ENCODE measurements around the gene ERAL1.
A peak's percentile ranks its signal among the peaks of the same experiment; 100 is the strongest.
"Not testable (repeated sequence)": the region's sequence is repeated elsewhere in the genome, so short reads cannot be mapped to it uniquely, and the experiment has no call there.

Gene ERAL1

DNA sequence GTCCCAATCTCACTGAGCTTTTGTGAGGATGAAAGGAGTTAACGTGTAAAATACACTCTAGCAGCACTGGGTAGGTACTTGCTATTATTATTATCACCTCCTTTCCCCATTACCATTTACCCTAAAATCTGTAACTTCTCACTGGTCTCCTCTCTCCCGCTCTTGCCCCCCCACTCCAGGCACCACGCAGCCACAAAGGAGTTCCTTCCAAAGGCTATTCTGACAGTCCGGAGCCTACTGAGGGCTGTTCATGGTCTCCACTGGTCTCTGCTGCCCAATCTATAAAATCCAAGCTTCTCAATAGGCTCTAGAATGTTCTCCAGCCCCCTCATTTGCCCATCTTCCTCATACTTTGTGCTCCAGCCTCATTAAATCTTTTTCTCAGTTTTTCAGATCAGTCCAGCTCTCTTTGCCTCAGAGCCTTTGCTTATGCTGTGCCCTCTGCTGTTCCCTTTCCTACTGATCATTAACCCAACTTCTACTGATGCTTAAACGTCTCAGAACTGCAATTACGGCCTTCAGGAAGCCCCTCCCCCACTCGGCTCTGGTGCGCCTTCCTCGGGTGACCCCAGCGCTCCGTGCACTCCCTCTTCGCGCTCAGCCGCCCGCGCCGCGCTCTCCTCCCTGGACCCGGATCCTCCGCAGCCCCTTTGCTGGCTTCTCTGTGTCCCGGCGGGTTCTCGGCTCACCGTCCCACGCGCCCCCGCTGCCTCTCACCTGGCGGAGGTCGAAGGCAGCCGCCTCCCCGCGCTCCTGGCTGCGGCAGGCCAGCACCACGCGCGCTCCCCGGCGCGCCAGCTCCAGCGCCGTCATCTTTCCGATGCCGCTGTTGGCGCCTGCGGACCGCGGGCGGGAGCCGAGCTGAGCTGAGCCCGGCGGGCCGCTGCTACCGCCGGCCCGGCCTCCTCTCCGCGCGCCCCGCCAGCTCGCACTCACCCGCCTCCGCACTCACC is 47.3 kb downstream of the ERAL1 start:
- peak overlapping the region; percentile 55 for H3K4me3 ChIP-seq (ENCODE audit: low read length)
- peaks cover 11% of the 10 kb centered on the region for H3K4me1 ChIP-seq (ENCODE audit: insufficient read depth, low read length)
- H3K27me3 ChIP-seq (ENCODE audit: insufficient read depth, low read length) = no peaks in the 10 kb centered on the region
- H3K9me3 ChIP-seq (ENCODE audit: low read length) = no peaks in the 10 kb centered on the region
- H3K36me3 ChIP-seq (ENCODE audit: insufficient read depth, low read length) = peaks cover 22% of the 10 kb centered on the region
- peak overlapping the region; percentile 85 for H2AFZ ChIP-seq (ENCODE audit: low read depth, low read length)

GRCh38 chr17:28902819-28903545 is 48.2 kb downstream of the ERAL1 start, which contains the start of gene DHRS13:
TSS of gene DHRS13 (minus strand) at chr17:28903079. CDS start at chr17:28902944, 135 bp downstream.
- Histone ChIP-seq H3K9me3 (ENCODE audit: low read length) (no peaks in the 10 kb centered on the region), H3K4me3 (ENCODE audit: low read length) (peak within 1 kb of the TSS; percentile 55), H3K4me1 (ENCODE audit: insufficient read depth, low read length) (peaks cover 8% of the 10 kb centered on the region), H3K36me3 (ENCODE audit: insufficient read depth, low read length) (peaks cover 30% of the 10 kb centered on the region), H2AFZ (ENCODE audit: low read depth, low read length) (peak within 1 kb of the TSS; percentile 85), H3K27me3 (ENCODE audit: insufficient read depth, low read length) (no peaks in the 10 kb centered on the region)

GRCh38 chr17:28903546-28903841 is 48.7 kb downstream of the ERAL1 start:
- H3K9me3 ChIP-seq (ENCODE audit: low read length); H2AFZ ChIP-seq (ENCODE audit: low read depth, low read length); H3K4me1 ChIP-seq (ENCODE audit: insufficient read depth, low read length); H3K4me3 ChIP-seq (ENCODE audit: low read length); H3K27me3 ChIP-seq (ENCODE audit: insufficient read depth, low read length): not testable (repeated sequence)
- H3K36me3 ChIP-seq (ENCODE audit: insufficient read depth, low read length) = peaks cover 35% of the 10 kb centered on the region

DNA sequence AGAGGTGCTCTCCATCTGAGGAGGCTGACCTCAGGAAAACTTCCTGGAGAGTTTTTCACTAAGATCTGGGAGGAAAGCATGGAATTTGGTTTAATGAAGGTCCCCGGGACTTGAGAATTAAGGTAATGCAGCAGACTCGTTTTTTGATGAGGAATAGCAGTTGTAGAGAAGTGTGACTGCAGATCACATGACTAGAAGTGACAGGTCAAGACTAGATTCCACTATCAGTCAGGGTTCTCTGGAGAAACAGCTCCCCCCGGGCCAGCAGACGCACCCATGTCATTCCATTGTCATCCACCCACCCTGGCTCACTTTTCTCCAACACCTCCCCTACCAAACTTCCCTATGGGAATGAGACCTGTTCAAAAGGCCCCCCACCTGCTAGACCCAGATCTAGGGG is 50.0 kb downstream of the ERAL1 start:
- no peak overlapping the region for H3K4me3 ChIP-seq (ENCODE audit: low read length)
- peaks cover 8% of the 10 kb centered on the region for H3K4me1 ChIP-seq (ENCODE audit: insufficient read depth, low read length)
- no peaks in the 10 kb centered on the region for H3K9me3 ChIP-seq (ENCODE audit: low read length)
- peaks cover 47% of the 10 kb centered on the region for H3K36me3 ChIP-seq (ENCODE audit: insufficient read depth, low read length)
- no peaks in the 10 kb centered on the region for H3K27me3 ChIP-seq (ENCODE audit: insufficient read depth, low read length)
- H2AFZ ChIP-seq (ENCODE audit: low read depth, low read length) = no peak overlapping the region

- Histone ChIP-seq H3K4me3 (ENCODE audit: low read length) (no peak overlapping the region), H3K36me3 (ENCODE audit: insufficient read depth, low read length) (peaks cover 55% of the 10 kb centered on the region)
Measured at GRCh38 chr17:28906276-28906675, 51.5 kb downstream of the ERAL1 start.

DNA sequence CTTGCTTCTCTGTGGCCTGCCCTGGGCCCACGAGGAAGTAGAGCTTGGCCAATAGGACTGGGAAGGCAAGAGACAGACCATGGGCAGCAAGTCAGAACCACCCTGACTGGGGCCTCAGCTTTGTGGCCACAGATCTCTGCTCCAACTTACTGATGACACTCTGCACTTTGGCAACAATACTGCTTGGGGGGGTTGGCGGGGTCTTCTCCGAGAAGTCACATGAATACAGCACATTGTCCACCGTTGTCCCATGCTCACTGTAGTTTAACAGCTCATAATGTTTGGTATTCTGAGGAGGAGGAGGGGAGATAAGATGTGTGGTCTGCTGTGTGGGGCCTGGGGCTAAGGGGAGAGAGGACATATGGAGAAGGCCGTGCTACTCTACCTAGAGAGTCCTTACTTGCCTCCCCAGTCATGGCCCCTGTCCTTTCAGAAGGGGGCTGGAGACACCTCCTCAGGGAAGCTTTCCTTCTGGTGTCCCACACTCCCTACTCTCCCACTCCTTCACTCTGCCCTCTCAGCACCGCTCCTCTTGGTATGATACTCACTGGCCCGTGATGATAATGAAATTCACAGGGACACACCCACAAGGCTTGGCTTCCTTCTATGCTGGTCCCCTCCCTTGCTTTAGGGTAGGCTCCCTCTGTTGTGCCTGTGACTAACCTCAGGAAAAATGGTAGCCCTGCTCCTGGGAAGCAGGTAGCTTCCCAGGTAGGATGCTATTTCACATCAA is 52.1 kb downstream of the ERAL1 start:
- Histone ChIP-seq H3K9me3 (ENCODE audit: low read length) (no peaks in the 10 kb centered on the region), H3K36me3 (ENCODE audit: insufficient read depth, low read length) (peaks cover 61% of the 10 kb centered on the region), H3K27me3 (ENCODE audit: insufficient read depth, low read length) (no peaks in the 10 kb centered on the region), H3K4me3 (ENCODE audit: low read length) (no peak overlapping the region), H2AFZ (ENCODE audit: low read depth, low read length) (no peak overlapping the region), H3K4me1 (ENCODE audit: insufficient read depth, low read length) (peaks cover under 1% of the 10 kb centered on the region)

More at GRCh38 chr17:28906276-28906675, 51.5 kb downstream of the ERAL1 start:
- Histone ChIP-seq H3K27me3 (ENCODE audit: insufficient read depth, low read length) (no peaks in the 10 kb centered on the region), H3K9me3 (ENCODE audit: low read length) (no peaks in the 10 kb centered on the region), H2AFZ (ENCODE audit: low read depth, low read length) (no peak overlapping the region), H3K4me1 (ENCODE audit: insufficient read depth, low read length) (peaks cover 6% of the 10 kb centered on the region)

DNA sequence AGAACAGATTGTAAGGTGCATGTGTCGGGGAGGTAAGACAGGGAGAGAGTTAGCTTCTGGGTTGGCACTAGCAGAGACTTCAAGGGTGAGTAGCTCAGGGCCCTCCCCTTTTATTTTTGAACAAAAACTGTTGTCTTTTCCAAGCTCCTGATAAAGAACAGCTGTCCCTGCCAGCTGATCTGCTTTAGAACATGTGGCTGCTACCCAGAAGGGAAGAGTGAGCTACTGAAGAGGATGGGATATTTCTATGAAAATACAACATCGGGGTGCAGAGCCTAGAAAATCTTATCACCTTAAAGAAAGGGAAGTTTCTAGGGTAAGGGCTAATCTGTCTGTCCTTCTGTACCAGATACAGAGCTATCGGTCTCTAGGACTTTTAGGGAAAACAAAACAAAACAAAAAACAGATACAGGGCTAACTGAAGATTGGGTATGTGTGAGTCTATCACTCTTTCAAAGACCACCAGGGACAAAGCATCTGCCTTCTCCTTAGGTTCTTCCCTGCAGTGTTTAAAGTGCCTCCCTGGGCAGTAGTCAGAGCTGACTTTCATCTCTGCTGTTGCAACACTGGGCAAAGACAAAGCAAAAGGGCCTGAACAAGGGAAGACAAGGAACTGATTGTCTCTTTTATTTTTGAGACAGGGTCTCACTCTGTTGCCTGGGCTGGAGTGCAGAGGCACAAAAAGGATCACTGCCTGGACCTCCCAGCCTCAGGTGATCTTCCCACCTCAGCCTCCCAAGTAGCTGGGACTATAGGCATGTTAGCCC is 53.1 kb downstream of the ERAL1 start:
- Histone ChIP-seq H2AFZ (ENCODE audit: low read depth, low read length) (no peak overlapping the region), H3K4me1 (ENCODE audit: insufficient read depth, low read length) (no peaks in the 10 kb centered on the region), H3K36me3 (ENCODE audit: insufficient read depth, low read length) (peaks cover 71% of the 10 kb centered on the region), H3K9me3 (ENCODE audit: low read length) (no peaks in the 10 kb centered on the region), H3K4me3 (ENCODE audit: low read length) (no peak overlapping the region), H3K27me3 (ENCODE audit: insufficient read depth, low read length) (no peaks in the 10 kb centered on the region)

- Histone ChIP-seq H3K36me3 (ENCODE audit: insufficient read depth, low read length) (peaks cover 79% of the 10 kb centered on the region), H3K9me3 (ENCODE audit: low read length) (no peaks in the 10 kb centered on the region), H3K4me3 (ENCODE audit: low read length) (no peak overlapping the region), H2AFZ (ENCODE audit: low read depth, low read length) (no peak overlapping the region), H3K27me3 (ENCODE audit: insufficient read depth, low read length) (no peaks in the 10 kb centered on the region), H3K4me1 (ENCODE audit: insufficient read depth, low read length) (no peaks in the 10 kb centered on the region)
Measured at GRCh38 chr17:28908640-28909167, 53.9 kb downstream of the ERAL1 start.

GRCh38 chr17:28910534-28910933 is 55.7 kb downstream of the ERAL1 start:
- H3K9me3 ChIP-seq (ENCODE audit: low read length) = no peaks in the 10 kb centered on the region
- no peak overlapping the region for H3K4me3 ChIP-seq (ENCODE audit: low read length)
- H3K27me3 ChIP-seq (ENCODE audit: insufficient read depth, low read length) = no peaks in the 10 kb centered on the region
- H3K36me3 ChIP-seq (ENCODE audit: insufficient read depth, low read length) = peaks cover 94% of the 10 kb centered on the region
- H3K4me1 ChIP-seq (ENCODE audit: insufficient read depth, low read length) = no peaks in the 10 kb centered on the region
- H2AFZ ChIP-seq (ENCODE audit: low read depth, low read length) = no peak overlapping the region

Data from neuron (in vitro differentiated cells).